NCI-H82 treated with DMSO at 0.1 percent for 48 hours (cell line): Measurements from ENCODE around the gene MANSC4.

Experiments used
- DNase-seq: peaks from one replicate; lab custom pipeline; 2025; ENCODE audit not compliant: unreplicated experiment; lab: John Stamatoyannopoulos, UW

The MANSC4 gene

GRCh38 chr12:27801630-27802029 lies 21.6 kb upstream of the MANSC4 start:
- no peak for DNase-seq

- DNase-seq, result no peak
Observed at GRCh38 chr12:27800819-27801218, 20.8 kb upstream of the MANSC4 start.

GRCh38 chr12:27797301-27798025 lies 17.4 kb upstream of the MANSC4 start:
- no peak for DNase-seq

GRCh38 chr12:27796128-27796527 lies 16.1 kb upstream of the MANSC4 start:
- DNase-seq, result no peak

GRCh38 chr12:27794818-27795584 lies 15.0 kb upstream of the MANSC4 start:
- no peak for DNase-seq

- DNase-seq, result no peak
Observed at GRCh38 chr12:27790179-27790578, 10.1 kb upstream of the MANSC4 start.

GRCh38 chr12:27787559-27787958 lies 7.5 kb upstream of the MANSC4 start:
- DNase-seq, result no peak

- DNase-seq, result no peak
Observed at GRCh38 chr12:27785882-27786570, 6.0 kb upstream of the MANSC4 start.

GRCh38 chr12:27782481-27782880 lies 2.4 kb upstream of the MANSC4 start:
- DNase-seq, result no peak

- no peak for DNase-seq
Observed at GRCh38 chr12:27781680-27782079, 1.6 kb upstream of the MANSC4 start.

GRCh38 chr12:27780612-27781408 lies 774 bp upstream of the MANSC4 start:
- no peak for DNase-seq

GRCh38 chr12:27779416-27779919 lies 568 bp downstream of the MANSC4 start:
- DNase-seq, result no peak

GRCh38 chr12:27778206-27778605 lies 1.8 kb downstream of the MANSC4 start:
- DNase-seq, result no peak

GRCh38 chr12:27777141-27777540 lies 2.9 kb downstream of the MANSC4 start:
- no peak for DNase-seq

GRCh38 chr12:27772328-27773049 lies 7.5 kb downstream of the MANSC4 start:
- no peak for DNase-seq

- no peak for DNase-seq
Observed at GRCh38 chr12:27771481-27772327, 8.3 kb downstream of the MANSC4 start.

GRCh38 chr12:27769142-27769673 lies 10.8 kb downstream of the MANSC4 start:
- DNase-seq, result no peak

- DNase-seq, result no peak
Observed at GRCh38 chr12:27766587-27766986, 13.4 kb downstream of the MANSC4 start.

GRCh38 chr12:27762757-27763156 lies 17.3 kb downstream of the MANSC4 start:
- no peak for DNase-seq
